HG03175 (cell line): ENCODE results near the gene CXCL14.

ENCODE experiments used
- ATAC-seq: cut with Tn5 transposase; IDR thresholded peaks from one replicate; pipeline ENCODE4 v1.9.1; 2021; ENCODE audit warnings: mild to moderate bottlenecking, moderate library complexity; ENCODE audit not compliant: unreplicated experiment

CXCL14 gene, protein sequence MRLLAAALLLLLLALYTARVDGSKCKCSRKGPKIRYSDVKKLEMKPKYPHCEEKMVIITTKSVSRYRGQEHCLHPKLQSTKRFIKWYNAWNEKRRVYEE

DNA sequence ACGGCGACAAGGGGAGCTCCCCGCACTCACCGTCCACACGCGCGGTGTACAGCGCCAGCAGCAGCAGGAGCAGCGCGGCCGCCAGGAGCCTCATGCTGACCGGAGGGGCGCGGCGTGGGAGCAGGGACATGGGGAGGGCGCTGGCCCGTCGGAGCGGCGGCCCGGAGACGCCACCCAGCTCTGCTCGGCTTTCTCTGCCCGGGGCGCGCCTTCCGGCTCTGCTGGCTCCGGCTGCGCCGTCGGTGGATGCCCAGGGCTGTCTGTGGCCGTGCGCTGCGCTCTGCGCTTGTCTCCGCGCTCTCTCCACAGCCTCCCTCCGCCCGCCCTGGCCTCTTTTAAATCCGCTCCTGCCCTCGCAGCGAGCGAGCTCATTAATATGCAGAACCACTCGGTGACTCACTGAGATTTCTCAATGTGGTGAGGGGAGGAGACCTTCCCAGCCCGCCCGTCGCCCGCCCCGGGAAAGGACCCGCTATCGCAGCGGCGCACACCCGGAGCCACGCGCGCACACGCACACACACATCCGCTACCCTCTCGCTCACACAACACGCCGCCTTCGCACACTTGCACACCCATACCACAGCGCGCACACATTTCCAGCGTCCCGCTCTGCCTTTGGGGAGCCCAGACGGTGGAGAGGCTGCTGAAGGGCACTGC, at the start of gene CXCL14:
CXCL14 (minus strand) TSS at position 307 of the 657 bp plus-strand sequence; CDS start at position 94, 213 bp downstream.
- no peak for ATAC-seq

DNA sequence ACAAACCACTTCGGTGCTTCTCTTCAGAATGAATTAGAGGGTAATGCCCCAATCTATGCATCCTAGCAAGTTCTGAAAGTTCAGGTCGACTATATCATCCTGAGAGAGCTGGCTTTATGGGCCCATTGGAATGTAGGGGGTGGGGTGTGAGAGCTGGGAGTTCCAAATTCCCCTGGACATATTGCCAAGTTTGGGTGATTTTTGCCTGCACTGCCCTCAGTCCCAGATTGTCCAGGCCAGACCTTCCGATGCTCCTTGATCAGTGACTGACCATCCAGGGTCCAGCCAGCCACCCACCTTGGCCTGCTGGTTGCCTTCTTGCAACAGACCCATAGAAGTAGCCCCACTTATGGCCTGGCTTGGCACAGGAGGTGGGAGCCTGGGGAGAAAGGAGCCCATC, 47.8 kb upstream of the CXCL14 start:
- no peak for ATAC-seq

DNA sequence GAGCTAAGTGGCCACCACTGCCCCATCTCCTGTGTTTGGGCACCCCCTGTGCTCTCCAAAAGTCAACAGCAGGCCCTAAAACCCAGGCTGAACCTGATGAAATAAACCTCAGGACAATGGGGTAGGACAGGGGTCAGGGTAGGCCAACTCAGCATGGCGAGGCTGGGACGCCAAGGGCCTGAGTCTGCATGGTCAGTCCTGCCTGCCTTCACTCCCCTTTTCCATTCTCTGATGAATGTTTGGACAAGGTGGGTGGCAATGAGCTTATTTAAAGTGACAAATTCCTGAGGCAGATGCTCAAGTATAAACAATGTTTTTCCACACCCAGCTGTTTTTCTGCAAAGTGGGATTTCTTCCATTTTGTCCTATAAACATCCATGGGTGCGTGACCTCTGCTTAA, 47.2 kb upstream of the CXCL14 start:
- no peak for ATAC-seq

DNA sequence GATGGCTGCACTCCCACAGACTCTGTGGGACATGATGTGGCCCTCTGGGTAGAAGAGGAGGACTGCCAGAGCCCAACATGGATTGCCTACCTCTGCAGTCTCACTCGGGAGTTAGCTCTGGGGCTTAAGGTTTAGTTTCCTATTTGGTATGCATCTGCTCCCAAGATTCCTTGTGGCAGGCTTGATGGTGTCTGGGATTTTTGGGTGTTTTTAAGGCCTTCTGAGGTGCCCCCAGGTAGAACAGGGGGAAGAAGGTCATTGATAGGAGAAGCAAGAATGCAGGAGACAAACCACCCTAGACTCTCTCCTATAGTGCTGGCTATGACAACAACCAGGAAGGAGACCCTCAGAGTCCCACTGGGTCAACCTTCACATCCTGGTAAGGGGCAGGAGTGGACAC, 46.7 kb upstream of the CXCL14 start:
- ATAC-seq: no peak

DNA sequence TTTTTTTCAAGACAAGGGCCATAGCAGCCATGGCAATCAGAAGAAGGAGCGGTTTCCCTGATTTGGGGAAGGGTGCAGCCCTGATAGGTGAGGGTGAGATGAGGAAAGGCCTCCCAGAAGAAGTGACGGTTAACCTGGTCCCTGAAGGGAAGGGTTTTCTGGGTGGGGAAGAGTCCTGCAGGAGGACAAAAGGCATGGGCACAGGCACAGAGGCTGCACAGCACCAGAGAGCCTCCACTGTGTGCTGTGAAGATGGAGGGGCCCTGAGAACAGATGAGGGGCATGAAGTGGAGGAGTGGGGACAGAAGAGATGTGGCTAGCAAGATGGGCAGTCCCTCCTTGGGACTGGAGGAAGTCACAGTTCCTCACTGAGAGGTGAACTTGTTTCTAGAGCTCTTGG, 46.3 kb upstream of the CXCL14 start:
- no peak for ATAC-seq

DNA sequence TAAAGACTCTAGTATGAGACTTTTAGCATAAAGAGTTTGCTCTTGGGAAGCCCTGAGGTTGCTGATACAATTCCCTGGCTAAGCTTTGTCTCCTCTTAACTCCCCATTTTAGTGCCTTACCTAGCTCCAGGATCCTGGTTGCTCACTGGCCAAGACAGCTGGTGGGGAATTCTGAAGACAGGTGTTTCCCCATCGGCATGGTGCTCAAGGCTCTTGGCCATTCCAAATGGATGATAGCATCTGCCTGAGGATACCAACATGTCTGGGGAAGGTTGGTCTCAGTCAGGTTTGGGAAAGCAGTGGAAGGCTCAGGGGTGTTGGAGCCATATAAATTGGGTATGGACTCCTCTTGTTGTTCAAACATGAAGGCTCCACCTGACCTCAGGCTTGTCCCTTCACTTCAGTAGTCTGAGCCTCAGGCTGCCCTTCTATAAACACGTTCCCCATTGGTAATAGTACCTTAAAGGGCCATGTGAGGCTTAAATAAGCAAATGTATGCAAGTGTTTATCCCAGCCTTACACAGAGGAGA, 44.5 kb upstream of the CXCL14 start:
- no peak for ATAC-seq

DNA sequence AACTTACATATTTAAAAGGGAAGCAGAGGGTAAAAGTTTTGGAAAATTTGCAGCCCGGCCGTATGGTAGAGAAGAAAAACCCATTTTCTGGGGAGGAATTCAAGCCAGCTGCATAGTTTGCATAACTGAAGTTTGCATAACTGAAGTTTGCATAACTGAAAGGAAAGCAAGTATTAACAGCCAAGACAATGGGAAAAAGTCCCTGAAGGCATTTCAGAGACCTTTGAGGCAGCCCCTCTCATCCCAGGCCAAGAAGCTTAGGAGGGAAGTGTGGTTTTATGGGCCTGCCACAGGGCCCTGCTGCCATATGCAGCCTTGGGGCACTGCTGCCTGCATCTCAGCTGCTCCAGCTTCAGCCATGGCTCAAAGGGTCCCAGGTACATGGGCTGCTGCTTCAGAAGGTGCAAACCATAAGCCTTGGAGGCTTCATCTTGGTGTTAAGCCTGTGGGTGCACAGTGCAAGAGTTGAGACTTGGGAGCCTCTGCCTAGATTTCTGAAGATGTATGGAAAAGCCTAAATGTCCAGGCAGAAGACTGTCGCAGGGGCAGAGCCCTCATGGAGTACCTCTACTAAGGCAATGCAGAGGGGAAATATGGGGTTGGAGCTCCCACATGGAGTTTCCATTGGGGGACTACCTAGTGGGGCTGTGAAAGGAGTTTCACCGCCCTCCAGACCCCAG, 36.9 kb upstream of the CXCL14 start:
- no peak for ATAC-seq

DNA sequence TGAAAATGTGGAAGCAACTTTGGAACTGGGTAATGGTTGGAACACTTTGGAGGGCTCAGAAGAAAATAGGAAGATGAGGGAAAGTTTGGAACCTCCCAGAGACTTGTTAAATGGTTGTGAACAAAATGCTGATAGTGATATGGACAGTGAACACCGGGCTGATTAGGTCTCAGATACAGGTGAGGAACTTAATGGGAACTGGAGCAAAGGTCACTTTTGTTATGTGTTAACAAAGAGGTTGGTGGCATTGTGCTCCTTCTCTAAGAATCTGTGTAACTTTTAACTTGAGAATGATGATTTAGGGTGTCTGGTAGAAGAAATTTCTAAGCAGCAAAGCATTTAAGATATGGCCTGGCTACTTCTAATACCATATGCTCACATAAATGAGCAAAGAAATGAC, 36.4 kb upstream of the CXCL14 start:
- ATAC-seq: no peak

DNA sequence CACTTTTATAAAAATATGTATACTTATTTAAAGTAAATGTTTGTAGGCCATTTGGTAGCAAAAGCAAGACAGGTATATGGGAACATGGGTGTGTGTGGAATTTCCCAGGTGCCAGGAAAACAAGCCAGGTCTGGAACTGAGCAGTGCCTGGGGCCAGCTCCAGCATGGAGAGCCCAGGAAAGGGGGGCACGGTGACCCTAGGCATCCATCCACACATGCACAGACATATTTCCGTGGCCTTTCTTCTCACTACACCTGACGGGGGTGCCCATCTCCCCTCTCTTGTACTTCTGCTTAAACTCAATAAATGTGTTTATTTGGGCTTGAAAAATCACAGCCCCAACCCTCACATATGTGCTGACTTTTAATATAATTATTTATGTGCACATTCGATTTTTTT, 31.2 kb upstream of the CXCL14 start:
- no peak for ATAC-seq

DNA sequence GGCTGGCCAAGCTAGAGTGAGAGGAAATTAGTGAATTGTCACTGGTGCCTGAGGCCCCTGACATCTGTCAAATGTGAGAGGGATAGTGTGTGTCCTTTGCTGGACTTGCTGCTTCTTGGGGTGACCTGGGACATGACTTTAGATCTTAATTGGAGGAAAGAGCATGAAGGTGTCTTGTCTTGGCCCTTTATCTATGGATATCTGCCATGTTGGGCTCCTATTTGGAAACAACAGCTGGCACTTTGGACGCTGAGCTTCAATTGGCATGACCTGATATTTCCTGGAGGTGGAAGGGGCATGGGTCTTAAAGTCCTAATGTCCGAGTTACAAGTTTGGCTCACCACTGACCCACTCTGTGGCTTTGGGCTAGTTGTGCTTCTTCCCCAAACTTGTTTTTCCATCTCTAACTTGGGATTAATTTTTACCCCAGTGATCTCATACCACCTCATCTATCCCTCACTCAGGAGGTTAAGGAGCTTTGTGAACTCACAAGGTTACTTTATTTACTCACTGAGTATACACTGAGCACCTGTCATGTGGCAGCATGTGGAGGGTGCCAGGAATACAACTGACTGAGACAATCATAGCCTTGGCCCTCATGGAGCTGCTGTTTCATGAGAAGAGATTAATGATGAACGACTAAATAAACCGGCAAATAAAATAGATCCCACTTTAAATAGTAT, 30.1 kb upstream of the CXCL14 start:
- ATAC-seq: no peak

DNA sequence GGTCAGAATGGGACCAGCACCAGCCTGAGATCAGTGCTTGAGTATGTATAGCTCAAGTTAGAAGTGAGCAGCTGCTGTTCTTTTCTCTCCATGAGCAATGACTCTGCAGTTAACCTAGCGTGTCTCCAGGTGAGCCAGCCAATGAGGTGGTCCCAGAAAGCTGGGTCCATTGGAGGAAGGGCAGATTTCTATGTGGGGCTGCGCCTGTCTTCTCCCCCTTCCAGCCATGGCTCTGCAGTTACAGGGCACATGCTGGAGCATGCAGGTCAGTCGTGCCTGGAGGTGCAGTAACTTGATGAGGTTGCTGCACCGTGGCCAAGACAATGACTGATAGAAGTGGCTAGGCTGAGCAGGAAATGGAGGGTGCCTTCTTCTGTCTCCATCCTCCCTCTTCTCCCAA, 29.6 kb upstream of the CXCL14 start:
- no peak for ATAC-seq

DNA sequence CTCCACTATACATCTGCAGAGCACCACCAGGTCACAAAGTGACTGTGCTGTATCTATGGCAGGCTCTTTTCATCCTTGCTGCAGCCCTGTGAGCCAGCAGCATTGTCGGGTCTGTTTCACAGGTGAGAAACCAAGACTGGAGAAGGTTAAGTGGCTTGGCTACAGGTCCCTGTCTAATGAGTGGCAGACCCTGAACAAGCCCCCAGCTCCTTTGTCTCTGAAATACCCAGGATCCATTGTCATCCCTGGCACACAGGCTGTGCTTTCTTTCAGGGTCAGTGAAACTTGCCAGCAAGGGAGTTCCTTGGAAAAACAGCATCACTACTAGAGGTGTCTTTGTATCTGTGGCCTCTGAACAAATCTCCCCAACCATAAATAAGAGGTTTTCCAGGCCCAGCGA, 27.6 kb upstream of the CXCL14 start:
- no peak for ATAC-seq

DNA sequence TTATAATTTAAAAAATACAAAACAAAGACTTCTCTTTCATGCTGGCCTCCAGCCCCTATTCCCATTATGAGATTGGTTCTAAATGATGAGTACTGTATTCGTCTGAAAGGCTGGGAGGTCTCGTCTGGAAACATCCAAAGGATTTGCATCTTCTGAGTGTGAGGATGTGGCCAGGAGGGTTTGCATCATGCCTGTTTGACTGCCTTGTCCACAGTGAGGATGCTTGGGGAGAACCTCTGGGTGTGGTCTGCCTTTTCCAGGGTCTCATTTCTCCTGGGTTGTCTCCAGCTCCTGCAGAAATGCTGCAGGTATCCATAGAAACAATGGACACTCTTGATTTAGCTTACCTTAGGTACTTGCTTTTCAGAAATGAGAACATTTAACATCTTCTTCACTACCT, 26.4 kb upstream of the CXCL14 start:
- ATAC-seq: no peak

DNA sequence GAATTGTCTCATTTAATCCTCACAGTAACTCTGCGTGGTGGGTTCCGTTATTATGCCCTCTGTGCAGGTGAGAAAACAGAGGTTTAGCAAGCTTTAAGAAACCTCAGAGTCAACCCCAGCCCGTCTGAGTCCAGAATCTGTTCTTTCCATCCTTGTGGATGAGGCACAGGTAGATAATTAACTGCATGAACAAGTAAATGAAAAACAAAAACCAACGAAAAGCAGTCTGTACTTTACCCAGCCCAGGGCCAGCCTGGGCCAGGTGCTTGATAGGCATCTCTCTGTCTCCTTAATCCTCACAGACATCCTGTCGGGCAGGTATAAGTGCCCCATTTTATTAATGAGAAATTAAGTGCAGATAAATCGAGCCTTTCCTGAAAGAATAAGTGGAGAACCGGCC, 25.3 kb upstream of the CXCL14 start:
- no peak for ATAC-seq

DNA sequence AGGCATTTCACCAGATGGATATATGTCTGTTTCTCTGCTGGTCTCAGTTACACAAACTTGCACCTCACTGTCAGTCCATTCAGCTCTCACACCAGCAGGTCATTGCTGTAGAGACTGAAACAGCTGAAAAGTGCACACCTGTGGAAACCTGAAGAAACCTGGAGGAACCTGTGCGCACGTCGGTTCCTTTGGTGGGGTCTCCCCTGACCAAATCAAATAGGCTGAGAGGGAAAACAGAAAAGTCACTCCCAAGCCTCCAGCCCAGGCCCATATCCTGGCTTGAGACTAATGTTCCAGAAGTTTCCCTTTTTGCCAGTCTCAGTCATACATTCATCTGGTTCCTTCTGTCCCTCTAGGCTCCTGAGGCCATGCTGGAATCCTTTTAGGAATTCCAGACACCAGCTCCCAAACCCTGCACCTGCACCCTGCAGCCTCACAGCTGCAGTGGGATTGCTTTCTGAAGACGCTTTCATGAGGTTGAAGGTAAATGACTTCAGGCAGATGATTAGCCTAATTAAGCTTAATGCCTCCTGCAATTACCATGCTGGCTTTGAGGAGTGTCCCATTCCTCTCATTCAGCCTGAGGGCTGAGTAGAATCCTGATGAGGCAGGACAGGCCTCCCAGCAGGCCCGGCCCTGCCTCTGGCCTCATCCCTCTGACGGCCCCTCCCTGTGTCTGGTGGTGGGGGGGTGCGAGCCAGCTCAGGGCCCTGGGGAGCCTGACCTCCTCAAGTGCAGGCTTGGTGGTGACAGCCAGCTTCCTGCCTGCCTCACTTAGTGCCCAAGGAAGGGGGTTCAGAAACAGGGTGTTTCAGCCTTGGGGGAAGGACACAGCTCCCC, 24.3 kb upstream of the CXCL14 start:
- ATAC-seq: no peak

DNA sequence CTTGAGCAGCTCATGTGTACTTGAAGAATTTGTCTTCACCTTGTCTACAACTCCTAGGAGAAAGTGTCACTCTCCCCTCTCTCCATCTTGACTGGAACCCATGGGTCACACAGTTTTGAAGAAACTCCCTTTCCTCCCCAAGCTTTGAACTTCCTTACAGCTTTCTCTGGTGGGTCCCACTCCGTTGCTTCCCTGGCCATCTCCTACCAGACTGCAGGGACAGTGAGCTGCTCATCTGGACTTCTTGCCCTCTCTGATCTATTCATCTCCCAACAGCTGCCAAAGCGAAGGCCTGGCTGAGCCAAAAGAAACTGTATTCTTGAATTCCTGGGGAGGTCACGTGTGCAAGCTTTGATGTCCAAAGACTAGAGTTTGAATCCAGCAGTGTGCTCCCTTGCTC, 22.7 kb upstream of the CXCL14 start:
- no peak for ATAC-seq

DNA sequence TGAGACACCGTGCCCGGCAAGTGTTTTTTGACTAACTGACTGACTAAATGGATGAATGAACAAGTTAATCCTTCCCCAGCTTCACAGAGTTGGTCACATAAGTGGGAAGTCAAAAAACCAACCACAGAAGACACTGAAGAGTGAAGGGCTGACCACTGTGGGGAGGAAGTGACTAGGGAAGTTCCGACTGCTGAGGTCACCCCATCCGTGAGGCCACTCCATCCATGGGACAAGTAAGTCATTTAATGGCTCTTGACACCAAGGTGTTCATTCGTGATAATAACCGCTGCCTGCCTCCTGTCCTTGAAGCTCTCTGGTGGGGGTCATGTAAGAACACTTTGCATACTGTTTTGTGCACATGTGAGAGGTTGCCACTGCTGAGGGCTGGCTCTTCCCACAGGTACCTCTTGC, 22.2 kb upstream of the CXCL14 start:
- no peak for ATAC-seq

DNA sequence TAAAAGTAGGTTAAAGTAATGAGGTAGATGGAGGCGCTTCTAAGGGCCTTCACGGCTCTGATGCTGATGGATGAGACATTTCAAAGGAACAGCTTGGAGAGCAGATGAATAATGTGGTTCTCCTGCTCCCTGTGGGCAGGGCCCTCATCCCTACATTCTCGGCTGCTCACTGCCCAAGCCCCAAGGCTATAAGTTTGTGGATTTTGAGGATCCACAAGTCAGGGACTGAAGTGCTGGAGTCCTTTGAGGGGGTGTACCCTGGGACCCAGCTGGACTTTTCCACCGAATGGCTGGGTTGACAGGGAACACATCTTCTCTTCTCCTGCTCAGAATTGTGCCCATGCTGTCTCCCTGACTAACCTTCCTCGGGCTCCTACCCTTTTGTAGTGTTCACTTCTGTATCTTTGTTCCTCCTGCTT, 21.4 kb upstream of the CXCL14 start:
- ATAC-seq: no peak

DNA sequence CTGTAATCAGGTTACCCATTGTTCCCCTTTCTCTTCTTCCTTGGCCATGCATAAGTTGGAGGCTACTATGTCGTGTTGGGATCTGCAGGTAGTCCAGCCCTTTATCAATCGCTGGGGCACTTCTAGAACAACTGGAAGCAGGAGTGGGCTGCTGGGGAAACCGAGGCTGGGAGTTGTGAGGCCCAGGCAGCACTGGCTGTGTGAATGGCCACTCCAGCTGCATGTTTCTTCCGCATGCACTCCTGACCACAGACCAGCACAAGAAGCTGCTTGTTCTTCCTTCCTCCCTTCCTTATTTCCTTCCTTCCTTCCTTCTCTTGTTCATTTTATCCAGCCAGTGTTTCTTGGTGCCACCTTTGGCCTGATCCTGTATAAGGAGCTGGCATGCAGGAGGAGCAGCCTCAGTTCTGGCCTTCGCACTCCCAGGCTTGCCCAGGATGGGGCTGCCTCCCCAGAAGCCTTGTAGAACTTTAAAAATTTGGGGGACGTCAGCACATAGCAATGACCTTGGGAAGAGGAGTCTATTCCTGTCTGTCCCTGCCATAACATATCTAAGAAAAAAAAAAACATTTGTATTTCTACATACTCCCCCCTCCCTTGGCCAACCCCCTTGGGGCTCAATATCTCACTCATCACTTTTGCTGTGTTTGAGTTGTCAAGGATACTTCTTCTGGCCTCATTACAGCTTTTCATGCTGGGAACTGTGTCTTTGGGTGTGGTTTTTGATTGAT, 20.8 kb upstream of the CXCL14 start:
- ATAC-seq: no peak

DNA sequence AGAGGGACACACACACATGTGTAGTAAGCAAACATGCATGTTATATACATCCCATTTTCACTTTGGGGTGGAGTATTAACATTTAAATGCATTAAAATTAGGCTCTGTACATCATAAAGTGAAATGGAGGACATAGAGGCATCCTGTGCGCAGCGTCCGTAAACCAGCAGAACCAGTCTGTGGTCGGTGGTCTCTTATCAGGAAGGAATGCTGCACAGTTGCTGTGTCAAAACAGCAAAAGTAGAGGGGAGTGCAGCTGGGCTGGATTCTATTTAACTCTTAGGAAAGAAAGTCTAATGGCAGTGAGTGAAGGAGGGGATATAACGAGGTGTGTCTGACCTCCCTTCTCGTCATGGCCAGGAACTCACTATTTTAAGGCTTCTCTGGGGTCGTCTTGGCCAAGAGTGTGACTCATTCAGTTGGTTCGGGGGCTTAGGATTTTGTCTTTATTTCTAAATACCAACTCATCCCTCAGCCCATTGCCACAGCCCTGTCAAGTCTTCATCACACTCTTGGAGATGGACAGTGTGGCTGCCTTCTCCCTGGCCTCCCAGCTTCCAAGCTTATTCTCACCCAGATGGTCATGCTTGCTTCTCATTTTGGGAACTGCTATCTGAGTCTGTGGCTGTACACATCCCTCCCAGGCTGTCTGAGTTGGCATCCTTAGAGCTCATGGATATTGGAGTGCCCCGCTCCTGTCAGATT, 20.1 kb upstream of the CXCL14 start:
- no peak for ATAC-seq
